Measurements from ENCODE around the gene KY. TPM values are rescaled to one million over a fixed set of nuclear protein-coding genes. Genes with fewer than 3 reads are reported as not detected.

Gene KY
- total RNA-seq, 2 donors from 2014 or later: 0.32 to 0.44 TPM

GRCh38 chr3:134607054-134608022, 43.5 kb downstream of the KY start:
- DNase-seq: peak; percentile 13
- Histone ChIP-seq H3K27me3 (no peaks in the 10 kb centered on the region), H3K4me1 (no peaks in the 10 kb centered on the region), H3K9ac (ENCODE audit: low read depth in 2 of 2, low read length in 2 of 2) (no peak overlapping the region), H3K36me3 (no peaks in the 10 kb centered on the region), H3K4me3 (no peak overlapping the region), H3K9me3 (no peaks in the 10 kb centered on the region), H3K27ac (no peak overlapping the region)
- intact Hi-C loops (cut with DNase I): loop anchor here (10.0 kb wide), 1 partner anchor 1287 kb away; no protein-coding TSS in a partner anchor
- no peak for TF ChIP-seq CTCF (IDR thresholded peaks at IDR 0.05)

- Histone ChIP-seq H3K9ac (ENCODE audit: low read depth in 2 of 2, low read length in 2 of 2) (no peak overlapping the region), H3K9me3 (no peaks in the 10 kb centered on the region), H3K36me3 (no peaks in the 10 kb centered on the region), H3K27ac (no peak overlapping the region), H3K4me3 (no peak overlapping the region), H3K27me3 (no peaks in the 10 kb centered on the region), H3K4me1 (no peaks in the 10 kb centered on the region)
- no peak for TF ChIP-seq CTCF (IDR thresholded peaks at IDR 0.05)
- intact Hi-C loops (cut with DNase I): loop anchor here (10.0 kb wide), 1 partner anchor 1288 kb away; no protein-coding TSS in a partner anchor
- peak; percentile 19 for DNase-seq
These were observed 44.5 kb downstream of the KY start for GRCh38 chr3:134606033-134607025.

- TF ChIP-seq CTCF (IDR thresholded peaks at IDR 0.05): no peak
- Histone ChIP-seq H3K27ac (no peak overlapping the region), H3K9me3 (no peaks in the 10 kb centered on the region)
These were observed 45.3 kb downstream of the KY start for GRCh38 chr3:134605556-134605955.

GRCh38 chr3:134603956-134604355, 46.9 kb downstream of the KY start:
- no peaks in the 10 kb centered on the region for H3K36me3 ChIP-seq
- H3K27me3 ChIP-seq: no peaks in the 10 kb centered on the region
- H3K27ac ChIP-seq: no peak overlapping the region
- H3K9ac ChIP-seq (ENCODE audit: low read depth in 2 of 2, low read length in 2 of 2): no peak overlapping the region
- peak; percentile 12 for DNase-seq
- TF ChIP-seq CTCF (IDR thresholded peaks at IDR 0.05): no peak
- intact Hi-C loops (cut with DNase I): loop anchor here (5.0 to 10.0 kb wide), 3 partner anchors 38 to 1291 kb away; no protein-coding TSS in a partner anchor
- H3K4me1 ChIP-seq: no peaks in the 10 kb centered on the region
- no peaks in the 10 kb centered on the region for H3K9me3 ChIP-seq
- no peak overlapping the region for H3K4me3 ChIP-seq

More at GRCh38 chr3:134605556-134605955, 45.3 kb downstream of the KY start:
- no peaks in the 10 kb centered on the region for H3K27me3 ChIP-seq
- intact Hi-C loops (cut with DNase I): loop anchor here (10.0 kb wide), 1 partner anchor 1289 kb away; no protein-coding TSS in a partner anchor
- no peaks in the 10 kb centered on the region for H3K36me3 ChIP-seq
- DNase-seq: peak; percentile 14
- H3K4me3 ChIP-seq: no peak overlapping the region
- no peaks in the 10 kb centered on the region for H3K4me1 ChIP-seq
- H3K9ac ChIP-seq (ENCODE audit: low read depth in 2 of 2, low read length in 2 of 2): no peak overlapping the region

- H3K27ac ChIP-seq: no peak overlapping the region
These were observed 47.3 kb downstream of the KY start for GRCh38 chr3:134603480-134603879.

More at GRCh38 chr3:134603480-134603879, 47.3 kb downstream of the KY start:
- Histone ChIP-seq H3K9me3 (no peaks in the 10 kb centered on the region), H3K27me3 (no peaks in the 10 kb centered on the region), H3K9ac (ENCODE audit: low read depth in 2 of 2, low read length in 2 of 2) (no peak overlapping the region), H3K36me3 (no peaks in the 10 kb centered on the region), H3K4me1 (no peaks in the 10 kb centered on the region), H3K4me3 (no peak overlapping the region)
- intact Hi-C loops (cut with DNase I): loop anchor here (5.0 to 10.0 kb wide), 3 partner anchors 39 to 1291 kb away; no protein-coding TSS in a partner anchor
- DNase-seq: no peak
- TF ChIP-seq CTCF (IDR thresholded peaks at IDR 0.05): no peak
